Upper lobe of right lung (tissue), 1 donor: ENCODE measurements around the gene SAMHD1. TPM values are rescaled to one million over a fixed set of nuclear protein-coding genes. Genes with fewer than 3 reads are reported as not detected.

ENCODE experiments used
- ATAC-seq: fragments of 200-7000 bp; cut with Tn5 transposase; one replicate; pipeline ENCODE4 v1.9.1; 2020; ENCODE audit warnings: mild to moderate bottlenecking, moderate library complexity
- DNase-seq: peaks from one replicate; pipeline ENCODE4 v3.0.0-alpha.2; 2020
- H3K27ac ChIP-seq: fragments of 200-600 bp; one replicate; pipeline ENCODE4 v1.8.0; 2022
- H3K27me3 ChIP-seq: fragments of 200-600 bp; one replicate; pipeline ENCODE4 v1.8.0; 2022; ENCODE audit warnings: mild to moderate bottlenecking
- H3K36me3 ChIP-seq: fragments of 200-600 bp; one replicate; pipeline ENCODE4 v1.8.0; 2022
- H3K4me1 ChIP-seq: fragments of 200-600 bp; one replicate; pipeline ENCODE4 v1.8.0; 2022
- H3K4me3 ChIP-seq: fragments of 200-600 bp; one replicate; pipeline ENCODE4 v1.8.0; 2022; ENCODE audit warnings: mild to moderate bottlenecking
- H3K9me3 ChIP-seq: fragments of 200-600 bp; one replicate; pipeline ENCODE4 v1.8.0; 2022
- intact Hi-C: fragments of 100-400 bp; cut with DNase I; formaldehyde crosslinking; loops from one replicate; pipeline ENCODE4 v1.11.0; 2022
- total RNA-seq: library from RNA; stranded (reverse); fragmentation: NEBNext Ultra II Directional; extraction: Animal tissue kit (Norgen Biotek cat#: 25700); gene quantifications from one replicate; pipeline ENCODE4 v1.2.1, GENCODE V29; 2021
- TF ChIP-seq, protein P1 (sequence below): fragments of 200-600 bp; IDR thresholded peaks from one replicate; pipeline ENCODE4 v1.8.0; 2022; ENCODE audit warnings: antibody characterized with exemption
- donor health status: DM: no; HTN: yes; CAD: no; lungs with severe emphysema.

SAMHD1 gene
- total RNA-seq, 1 donor from 2014 or later = 177 TPM

GRCh38 chr20:36872852-36873251, 78.7 kb downstream of the SAMHD1 start:
- no peak overlapping the region for H3K4me3 ChIP-seq
- no peaks in the 10 kb centered on the region for H3K36me3 ChIP-seq
- no peak for ATAC-seq
- no peaks in the 10 kb centered on the region for H3K4me1 ChIP-seq
- TF ChIP-seq, protein P1, sequence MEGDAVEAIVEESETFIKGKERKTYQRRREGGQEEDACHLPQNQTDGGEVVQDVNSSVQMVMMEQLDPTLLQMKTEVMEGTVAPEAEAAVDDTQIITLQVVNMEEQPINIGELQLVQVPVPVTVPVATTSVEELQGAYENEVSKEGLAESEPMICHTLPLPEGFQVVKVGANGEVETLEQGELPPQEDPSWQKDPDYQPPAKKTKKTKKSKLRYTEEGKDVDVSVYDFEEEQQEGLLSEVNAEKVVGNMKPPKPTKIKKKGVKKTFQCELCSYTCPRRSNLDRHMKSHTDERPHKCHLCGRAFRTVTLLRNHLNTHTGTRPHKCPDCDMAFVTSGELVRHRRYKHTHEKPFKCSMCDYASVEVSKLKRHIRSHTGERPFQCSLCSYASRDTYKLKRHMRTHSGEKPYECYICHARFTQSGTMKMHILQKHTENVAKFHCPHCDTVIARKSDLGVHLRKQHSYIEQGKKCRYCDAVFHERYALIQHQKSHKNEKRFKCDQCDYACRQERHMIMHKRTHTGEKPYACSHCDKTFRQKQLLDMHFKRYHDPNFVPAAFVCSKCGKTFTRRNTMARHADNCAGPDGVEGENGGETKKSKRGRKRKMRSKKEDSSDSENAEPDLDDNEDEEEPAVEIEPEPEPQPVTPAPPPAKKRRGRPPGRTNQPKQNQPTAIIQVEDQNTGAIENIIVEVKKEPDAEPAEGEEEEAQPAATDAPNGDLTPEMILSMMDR = no peak
- intact Hi-C loops = no loop called here
- H3K27me3 ChIP-seq = no peaks in the 10 kb centered on the region
- DNase-seq = no peak
- no peak overlapping the region for H3K27ac ChIP-seq
- no peaks in the 10 kb centered on the region for H3K9me3 ChIP-seq

DNA sequence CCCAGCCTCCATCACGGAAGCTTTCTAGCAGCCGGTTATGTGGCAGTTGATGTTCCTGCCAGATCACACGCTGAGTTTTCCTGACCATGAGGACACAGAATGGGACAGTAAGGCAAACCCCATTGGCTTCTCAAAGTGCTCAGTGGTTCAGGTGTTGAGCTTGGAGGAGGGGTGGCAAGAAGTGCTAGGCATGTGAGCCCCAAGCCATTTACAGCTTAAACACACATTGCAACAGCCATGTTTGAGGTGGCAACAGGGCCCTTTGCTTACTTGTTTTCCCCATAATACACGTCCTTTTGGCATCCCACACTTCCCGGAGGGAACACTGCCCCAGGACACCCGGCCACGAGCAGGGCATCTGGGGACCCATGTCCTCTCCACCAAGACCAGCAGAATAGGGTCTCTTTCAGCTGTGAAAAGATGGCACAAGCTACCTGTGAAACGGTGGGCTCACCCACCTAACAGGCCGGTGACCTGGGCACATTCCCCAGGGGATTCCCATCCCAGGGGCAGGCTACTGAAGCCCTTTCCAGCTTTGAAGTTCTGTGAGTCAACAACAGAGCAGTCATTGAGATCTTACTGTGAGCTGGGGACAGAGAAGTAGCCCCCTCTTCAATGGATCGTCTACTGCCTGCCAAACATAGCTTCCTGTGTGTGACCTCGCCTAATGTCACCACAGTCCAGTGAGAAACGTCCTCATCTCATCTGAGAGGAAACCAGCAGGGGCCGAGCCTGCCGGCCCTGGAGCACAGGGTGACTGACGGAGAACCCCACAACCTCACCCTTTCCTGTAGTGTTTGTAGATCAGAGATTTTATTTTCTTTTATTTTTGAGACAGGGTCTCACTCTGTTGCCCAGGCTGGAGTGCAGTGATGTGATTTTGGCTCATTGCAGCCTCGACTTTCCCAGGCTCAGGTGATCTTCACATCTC, 79.6 kb downstream of the SAMHD1 start:
- Histone ChIP-seq H3K4me1 (no peaks in the 10 kb centered on the region), H3K36me3 (no peaks in the 10 kb centered on the region), H3K9me3 (no peaks in the 10 kb centered on the region), H3K27ac (no peak overlapping the region), H3K27me3 (no peaks in the 10 kb centered on the region), H3K4me3 (no peak overlapping the region)
- DNase-seq (no peak), ATAC-seq (peak; percentile 47)
- TF ChIP-seq, protein P1 = no peak
- intact Hi-C loops = no loop called here

DNA sequence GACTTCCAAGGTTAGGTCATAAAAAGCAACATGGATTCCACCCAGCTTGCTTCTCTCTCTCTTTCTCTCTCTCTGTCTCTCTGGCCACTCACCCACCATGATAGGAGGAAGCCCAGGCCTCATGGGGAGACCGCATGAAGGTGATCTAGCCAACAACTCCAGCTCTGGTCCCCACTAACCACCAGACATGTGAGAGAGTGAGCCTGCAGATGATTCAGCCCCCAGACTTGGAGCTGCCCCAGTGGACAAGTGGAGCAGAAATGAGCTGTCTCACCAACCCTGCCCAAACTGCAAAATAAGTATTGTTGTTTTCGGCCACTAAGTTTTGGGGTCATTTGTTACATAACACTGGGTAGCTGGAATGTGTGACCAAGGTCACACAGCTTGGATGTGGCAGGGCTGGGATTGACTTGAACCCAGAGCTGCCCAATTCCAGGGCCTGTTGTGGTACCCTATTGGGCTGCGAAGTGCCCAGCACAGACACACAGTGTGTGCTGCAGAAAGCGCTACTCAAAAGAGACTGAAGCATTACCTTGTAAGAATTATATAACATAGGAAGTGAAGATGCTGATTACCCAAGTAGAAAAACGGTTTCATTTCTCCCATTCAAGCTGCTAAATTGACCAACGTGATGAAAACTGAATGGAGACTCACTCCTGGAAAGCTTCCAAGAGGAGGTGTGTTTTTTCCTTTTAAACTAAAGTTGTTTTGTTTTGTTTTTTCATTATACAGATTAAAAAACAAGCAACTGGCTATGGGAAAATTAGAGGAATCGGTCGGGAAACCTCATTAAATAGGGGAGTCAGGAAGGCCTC, 84.6 kb downstream of the SAMHD1 start:
- Histone ChIP-seq H3K4me3 (no peak overlapping the region), H3K4me1 (peaks cover 8% of the 10 kb centered on the region), H3K36me3 (no peaks in the 10 kb centered on the region), H3K27ac (peak overlapping the region; percentile 36), H3K9me3 (no peaks in the 10 kb centered on the region), H3K27me3 (no peaks in the 10 kb centered on the region)
- TF ChIP-seq, protein P1 = no peak
- ATAC-seq = no peak
- no peak for DNase-seq
- intact Hi-C loops = no loop called here

DNA sequence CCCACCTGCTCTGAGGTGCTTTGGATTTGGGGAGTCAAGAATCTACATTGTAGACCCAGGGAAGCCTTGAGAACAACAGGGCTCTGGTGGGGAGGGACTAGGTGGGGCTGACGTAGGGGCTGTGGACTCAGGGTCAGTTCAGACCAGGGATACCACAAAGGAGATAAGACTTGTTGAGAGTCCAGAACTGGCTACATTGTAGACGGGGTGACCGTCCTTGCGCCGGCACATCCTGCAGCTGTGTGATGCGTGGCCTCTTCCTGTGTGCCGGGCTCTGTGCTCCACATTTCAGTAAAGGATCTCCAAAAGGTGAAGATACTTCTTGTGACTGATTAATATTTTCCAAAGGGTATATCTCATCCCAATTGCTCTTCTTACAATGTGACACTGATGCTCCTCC, 85.3 kb downstream of the SAMHD1 start:
- ATAC-seq = no peak
- Histone ChIP-seq H3K27me3 (no peaks in the 10 kb centered on the region), H3K4me1 (peaks cover 15% of the 10 kb centered on the region), H3K36me3 (no peaks in the 10 kb centered on the region), H3K4me3 (no peak overlapping the region), H3K27ac (peak overlapping the region; percentile 36), H3K9me3 (no peaks in the 10 kb centered on the region)
- TF ChIP-seq, protein P1 = no peak
- DNase-seq = no peak
- intact Hi-C loops = no loop called here

DNA sequence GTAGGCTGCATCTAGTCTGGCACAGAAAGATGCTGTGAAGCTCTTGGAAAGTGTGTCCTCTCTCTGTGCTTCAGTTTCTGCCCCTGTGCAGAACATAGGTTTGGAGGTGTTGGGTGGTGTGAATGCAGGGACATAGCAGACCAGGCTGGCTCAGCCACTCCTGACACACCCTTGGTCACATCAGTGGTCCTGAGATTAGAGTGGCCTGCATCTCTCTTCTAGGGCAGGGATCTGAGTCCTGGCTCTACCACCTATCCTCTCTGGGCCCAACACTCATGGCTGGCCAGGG, 85.7 kb downstream of the SAMHD1 start:
- H3K9me3 ChIP-seq = no peaks in the 10 kb centered on the region

More for the DNA sequence above, 85.7 kb downstream of the SAMHD1 start:
- TF ChIP-seq, protein P1 = no peak
- ATAC-seq (no peak), DNase-seq (no peak)
- H3K36me3 ChIP-seq = no peaks in the 10 kb centered on the region
- no peak overlapping the region for H3K27ac ChIP-seq
- peaks cover 19% of the 10 kb centered on the region for H3K4me1 ChIP-seq
- no peak overlapping the region for H3K4me3 ChIP-seq
- H3K27me3 ChIP-seq = no peaks in the 10 kb centered on the region
- intact Hi-C loops = no loop called here
